Putamen (tissue), 1 donor: ENCODE measurements around the gene WNT9A.
"Not testable (repeated sequence)": the region's sequence is repeated elsewhere in the genome, so short reads cannot be mapped to it uniquely, and the experiment has no call there.

Source experiments
- DNase-seq: peaks from one replicate; pipeline ENCODE4 v3.0.0-alpha.2; 2016; ENCODE audit warnings: low spot score

The WNT9A gene

DNA sequence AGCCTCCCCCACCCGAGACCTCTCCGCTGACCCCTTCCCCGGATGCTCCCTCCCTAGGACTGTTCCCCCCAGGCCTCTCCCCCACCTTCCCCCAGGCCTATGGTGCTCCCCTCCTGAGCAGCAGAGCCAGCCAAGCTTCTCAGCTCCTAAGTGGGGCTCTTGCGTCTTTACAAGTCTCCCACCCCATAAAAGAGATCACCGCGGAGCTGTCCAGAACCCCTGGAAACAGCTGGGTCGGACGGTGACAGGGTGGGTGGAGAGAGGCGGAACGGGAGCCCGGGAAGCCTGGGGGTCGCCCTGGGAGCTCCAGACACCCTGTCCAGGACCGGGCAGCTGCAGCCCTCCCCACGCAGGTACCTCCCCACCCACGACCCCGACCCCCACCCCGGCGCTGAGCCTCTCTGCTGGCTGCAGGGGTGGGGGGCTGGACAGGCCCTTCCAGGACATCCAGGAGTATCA is 61.2 kb downstream of the WNT9A start:
- no peak for DNase-seq

DNA sequence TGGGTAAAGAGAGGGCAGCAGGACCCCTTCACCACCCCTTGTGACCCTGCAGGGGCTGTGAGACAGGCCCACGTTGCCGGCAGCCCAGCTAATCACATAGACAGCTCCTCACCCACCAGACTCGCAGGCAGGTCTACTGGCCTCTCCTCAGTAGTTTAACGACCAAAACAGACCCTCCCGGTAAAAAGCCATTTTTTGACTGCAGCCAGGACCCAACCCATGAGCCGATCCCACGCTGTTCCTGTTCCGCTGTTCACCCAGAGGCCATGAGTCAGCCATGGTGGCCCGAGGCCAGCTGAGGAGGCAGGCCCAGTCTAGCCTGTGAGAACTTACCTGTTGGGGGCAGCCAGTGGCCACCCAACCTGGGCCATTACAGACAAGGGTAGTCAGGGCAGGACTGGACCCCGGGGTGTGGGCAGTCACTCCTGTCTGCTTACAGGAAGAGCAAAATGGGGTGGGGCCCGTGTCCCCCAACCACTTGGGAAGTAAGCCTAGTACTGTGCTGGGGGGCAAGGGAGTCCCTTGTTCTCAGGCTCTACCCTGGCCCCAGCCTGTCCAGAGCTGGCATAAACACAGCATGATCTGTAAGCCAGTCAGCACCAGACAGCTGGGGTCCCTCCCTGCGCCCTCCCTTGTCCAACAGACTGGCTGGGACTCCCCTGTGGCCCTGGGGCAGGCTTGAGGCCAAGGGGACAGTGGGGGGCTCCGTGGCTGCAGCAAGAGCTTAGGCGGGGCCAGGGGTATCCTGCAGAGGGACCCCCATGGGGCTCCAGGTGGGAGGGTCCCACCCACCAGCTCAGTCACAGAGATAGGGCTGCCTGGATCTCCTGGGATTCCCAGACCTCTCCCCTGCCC is 61.9 kb downstream of the WNT9A start:
- DNase-seq: no peak

DNA sequence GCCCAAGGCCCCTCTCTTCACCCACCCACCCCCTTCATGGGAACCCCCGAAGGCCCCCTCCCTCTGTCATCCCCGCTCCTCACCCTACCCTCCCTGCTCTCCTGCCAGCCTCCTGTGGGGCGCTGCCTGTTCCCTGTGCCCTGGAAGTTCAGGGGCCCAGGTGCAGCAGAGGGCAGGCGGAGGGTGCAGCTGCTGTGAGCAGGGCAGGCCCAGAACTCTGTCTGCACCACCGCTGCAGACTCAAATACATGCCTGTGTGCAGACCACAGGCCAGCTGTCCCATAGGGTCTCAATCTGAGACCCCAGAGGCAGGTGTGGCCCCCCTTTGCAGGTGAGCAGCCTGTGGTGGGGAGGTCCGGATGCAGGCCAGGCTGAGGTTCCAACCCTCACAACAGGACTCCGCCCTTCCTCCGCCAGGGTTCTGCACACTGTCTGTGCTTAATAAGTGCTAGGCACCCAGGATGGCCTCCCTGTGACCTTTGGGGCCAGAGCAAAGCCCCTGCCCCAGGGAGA is 62.5 kb downstream of the WNT9A start:
- no peak for DNase-seq

DNA sequence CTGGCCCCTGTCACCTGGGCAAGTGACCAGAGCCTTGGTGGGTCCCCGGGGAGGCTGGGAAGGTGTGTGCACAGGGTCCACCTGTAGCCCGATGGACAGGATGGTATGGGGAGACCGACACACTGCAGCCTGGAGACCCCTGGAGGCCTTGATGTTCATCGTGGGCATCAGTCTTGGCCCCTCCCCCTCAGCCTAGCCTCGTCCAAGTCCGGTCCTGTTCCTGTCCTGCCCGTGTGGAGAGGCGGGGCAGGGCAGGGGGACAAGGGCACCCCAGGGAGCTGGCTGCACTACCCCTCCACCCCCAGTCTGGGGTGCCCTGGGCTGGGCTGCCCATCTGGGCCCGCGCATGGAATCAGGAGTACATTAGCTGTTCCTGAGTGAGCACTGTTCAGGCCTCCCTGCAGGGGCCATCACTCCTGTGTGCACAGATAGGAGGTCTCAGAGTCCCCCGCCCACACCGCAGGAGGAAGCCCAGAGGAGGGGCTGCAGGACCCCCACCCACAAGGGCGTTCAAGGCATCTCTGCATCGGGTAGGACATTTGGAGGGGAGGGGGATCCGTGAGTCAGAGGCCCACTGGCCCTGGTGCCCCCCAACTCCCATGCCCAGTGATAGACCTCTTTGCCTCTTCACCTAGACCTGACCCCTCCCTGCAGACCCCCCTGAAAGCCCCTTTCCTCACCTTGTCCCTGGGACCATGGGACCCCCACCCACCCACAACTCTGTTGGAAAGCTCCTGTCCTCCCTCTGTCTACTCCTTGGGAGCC is 63.2 kb downstream of the WNT9A start:
- DNase-seq: no peak

DNA sequence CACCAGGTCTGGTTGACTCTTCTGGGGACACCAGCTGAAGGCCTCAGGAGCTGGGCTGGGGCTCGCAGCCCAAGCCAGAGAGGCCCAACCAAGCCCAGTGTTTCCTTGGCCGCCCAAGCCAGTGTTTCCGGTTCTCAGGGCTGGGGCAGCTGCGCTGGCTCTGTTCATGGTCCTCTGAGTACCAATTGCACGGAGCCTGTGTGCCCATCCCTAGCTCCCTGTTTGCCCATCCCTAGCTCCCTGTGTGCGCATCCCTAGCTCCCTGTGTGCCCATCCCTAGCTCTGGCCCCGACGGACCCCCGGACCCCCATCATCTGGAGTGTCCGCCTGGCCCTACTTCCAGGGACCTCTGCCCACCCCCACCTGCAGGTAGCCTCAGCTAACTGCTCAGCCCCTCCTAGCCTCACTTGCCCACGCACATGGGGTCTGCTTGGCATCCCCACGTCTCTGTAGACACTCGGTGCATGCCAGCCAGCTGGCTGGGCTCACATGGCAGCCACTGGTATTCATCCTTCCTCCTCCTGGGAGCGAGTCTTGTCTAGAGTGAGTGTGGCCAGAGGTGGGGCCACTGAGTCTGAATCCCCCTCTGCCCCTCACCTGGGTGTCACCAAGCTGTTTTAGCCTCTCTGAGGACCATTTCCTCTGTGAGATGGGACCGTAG is 64.0 kb downstream of the WNT9A start:
- DNase-seq: no peak

DNA sequence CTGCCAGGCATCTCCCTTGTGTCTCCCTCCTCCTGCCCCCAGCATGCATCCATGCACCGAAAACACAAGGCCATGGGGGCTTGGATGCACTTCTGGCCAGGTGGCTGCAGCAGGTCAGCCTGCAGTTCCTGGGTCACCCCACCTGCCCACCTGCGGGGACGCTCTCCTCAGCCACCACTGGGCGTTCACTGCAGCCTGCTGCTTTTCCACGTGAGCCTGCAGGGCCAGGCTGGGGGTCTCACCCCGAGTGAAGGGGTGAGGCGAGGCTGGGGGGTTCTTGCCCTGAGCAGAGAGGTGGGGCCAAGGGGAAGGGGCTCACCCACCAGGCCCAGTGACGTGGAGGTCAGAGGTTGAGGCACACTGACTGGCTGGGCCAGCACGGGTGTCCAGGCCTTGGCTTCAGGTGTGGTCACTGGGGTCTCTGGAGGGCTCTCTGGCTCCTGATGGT is 64.6 kb downstream of the WNT9A start:
- DNase-seq: no peak

DNA sequence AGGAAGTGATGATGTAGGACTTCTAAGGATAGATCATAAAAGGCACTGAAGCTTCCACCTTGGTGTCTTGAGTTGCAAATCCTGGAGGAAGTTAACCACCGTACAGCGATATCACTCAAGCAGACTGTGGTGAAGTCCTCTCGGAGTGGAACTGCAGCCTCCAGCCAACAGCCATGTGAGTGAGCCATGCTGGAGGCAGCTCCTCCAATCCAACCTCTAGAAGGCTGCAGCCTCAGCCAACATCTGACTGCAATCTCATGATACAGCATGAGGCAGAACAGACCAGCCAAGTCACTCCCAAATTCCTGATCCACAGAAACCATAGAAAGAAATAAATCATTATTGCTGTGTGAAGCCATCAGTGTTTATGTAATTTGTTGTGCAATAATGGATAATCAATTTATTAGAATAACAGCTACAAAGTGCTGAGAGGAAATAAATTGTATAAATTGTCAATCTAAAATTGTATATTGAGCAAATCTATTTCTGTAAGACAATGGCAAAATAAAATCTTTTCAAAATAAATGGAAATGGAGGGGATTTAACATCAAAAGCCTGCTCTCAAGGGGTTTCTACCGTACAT is 67.3 kb downstream of the WNT9A start:
- DNase-seq: no peak

DNA sequence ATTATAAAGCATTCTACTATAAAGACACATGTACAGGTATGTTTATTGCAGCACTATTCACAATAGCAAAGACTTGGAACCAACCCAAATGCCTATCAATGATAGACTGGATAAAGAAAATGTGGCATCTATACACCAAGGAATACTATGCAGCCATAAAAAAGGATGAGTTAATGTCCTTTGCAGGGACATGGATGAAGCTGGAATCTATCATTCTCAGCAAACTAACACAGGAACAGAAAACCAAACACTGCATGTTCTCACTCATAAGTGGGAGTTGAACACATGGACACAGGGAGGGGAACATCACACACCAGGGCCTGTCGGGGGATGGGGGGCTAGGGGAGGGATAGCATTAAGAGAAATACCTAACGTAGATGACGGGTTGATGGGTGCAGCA is 69.9 kb downstream of the WNT9A start:
- not testable (repeated sequence) for DNase-seq

DNA sequence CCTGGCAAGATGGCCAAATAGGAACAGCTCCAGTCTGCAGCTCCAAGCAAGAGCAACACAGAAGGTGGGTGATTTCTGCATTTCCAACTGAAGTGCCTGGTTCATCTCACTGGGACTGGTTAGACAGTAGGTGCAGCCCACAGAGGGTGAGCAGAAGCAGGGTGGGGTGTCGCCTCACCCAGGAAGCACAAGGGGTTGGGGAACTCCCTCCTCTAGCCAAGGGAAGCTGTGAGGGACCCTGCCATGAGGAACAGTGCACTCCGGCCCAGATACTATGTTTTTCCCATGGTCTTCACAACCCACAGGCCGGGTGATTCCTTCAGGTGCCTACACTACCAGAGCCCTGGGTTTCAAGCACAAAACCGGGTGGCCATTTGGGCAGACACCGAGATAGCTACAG is 75.8 kb downstream of the WNT9A start:
- not testable (repeated sequence) for DNase-seq

DNA sequence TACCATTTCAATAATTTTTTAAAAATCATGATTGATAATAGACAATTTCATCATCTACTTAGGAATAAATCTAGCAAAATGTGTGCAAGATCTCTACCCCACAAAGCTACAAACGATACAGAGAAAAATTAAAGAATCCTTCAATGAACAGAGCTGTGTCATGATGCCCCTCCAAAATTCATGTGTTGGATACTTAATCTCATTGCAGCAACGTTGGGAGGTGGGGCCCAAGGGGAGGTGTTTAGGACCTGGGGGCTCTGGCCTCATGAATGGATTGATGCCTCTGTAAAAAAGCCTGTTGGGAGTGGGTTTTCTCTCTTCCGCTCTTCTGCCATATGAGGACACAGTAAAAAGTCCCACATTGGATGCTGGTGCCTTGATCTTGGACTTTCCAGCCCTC is 77.4 kb downstream of the WNT9A start:
- no peak for DNase-seq

DNA sequence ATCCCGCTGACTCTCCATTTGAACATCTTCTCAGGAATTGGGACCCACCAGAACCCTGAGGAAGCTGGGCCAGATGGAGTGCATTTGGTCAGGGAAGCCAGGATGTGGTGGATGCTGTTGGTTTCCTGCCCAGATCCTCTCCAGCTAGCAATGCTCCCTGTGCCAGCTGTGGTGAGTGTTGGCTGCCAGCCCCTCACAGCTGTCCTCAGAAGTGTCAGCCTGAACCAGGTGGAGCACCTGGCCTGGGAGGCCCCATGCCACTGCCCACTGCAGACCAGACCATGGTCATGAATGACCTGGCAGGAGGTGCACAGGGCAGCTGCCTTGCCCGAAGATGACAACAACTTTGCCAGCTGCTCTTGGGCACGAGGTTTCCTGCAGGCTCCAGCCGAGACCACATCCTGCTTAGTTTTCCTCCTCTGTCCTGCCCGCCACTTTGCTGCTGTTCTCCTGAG is 77.9 kb downstream of the WNT9A start:
- DNase-seq: no peak

DNA sequence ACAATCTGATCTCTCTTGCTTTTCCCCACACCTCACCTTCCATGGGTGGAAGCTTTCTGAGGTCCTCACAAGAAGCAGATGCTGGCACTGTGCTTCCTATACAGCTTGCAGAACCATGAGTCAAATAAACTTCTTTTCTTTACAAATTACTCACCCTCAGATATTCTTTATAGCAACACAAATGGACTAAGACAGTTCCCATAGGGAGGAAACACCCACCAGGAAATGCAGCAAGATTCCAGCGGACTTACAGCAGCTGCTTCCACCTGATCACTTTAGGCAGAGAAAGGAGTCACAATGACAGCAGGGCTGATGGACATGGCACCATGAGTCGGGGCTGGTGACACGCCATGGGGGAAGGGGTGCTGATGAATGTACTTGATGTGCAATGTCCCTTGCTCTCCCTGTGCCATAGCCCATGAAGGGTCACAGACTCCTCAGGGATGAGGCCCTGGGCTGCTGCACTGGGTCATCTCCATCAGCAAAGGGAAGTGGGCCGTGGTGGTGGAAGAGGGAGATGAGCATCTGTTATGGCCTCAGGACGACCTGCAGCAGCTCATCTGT is 78.4 kb downstream of the WNT9A start:
- DNase-seq: no peak
